ENCODE data around the gene EDDM13. TPM values are rescaled to one million over a fixed set of nuclear protein-coding genes. Genes with fewer than 3 reads are reported as not detected.

The EDDM13 gene
- total RNA-seq, 3 donors from 2014 or later (not counting 1 experiment from before 2014, with no cell fraction given), result 1.5 to 3.1 (median 2.6) TPM

DNA sequence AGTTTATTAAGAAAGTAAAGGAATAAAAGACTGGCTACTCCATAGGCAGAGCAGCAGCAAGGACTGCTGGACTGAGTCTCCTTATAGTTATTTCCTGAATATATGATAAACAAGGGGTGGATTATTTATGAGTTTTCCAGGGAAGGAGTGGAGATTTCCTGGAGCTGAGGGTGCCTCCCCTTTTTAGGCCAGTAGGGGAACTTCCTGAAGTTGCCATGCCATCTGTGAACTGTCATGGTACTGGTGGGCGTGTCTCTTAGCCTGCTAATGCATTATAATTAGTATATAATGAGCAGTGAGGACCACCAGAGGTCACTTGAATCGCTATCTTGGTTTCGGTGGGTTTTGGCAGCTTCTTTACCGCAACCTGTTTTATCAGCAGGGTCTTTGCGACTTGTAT lies 28.6 kb downstream of the EDDM13 start:
- peak overlapping the region; percentile 81 to 85 for H3K27ac Mint-ChIP-seq
- intact Hi-C loops (cut with micrococcal nuclease), result no loop called here
- no peak overlapping the region for H3K27ac ChIP-seq (ENCODE audit: low read length)
- no peak overlapping the region for H3K4me3 ChIP-seq (ENCODE audit: low read length)
- peaks cover 13 to 26% of the 10 kb centered on the region in 2 donors for H3K4me1 Mint-ChIP-seq
- no peaks in the 10 kb centered on the region for H3K9me3 ChIP-seq (ENCODE audit: control insufficient read depth, insufficient read depth, low read length)
- H3K36me3 Mint-ChIP-seq, result no peaks in the 10 kb centered on the region
- no peaks in the 10 kb centered on the region for H3K27me3 ChIP-seq (ENCODE audit: control insufficient read depth, insufficient read depth, low read length)
- H3K4me3 Mint-ChIP-seq, result peak overlapping the region; percentile 49
- 87% methylated on average over 5 of the region's 5 CpGs for WGBS (ENCODE audit: insufficient coverage)
- TF ChIP-seq, protein P1, sequence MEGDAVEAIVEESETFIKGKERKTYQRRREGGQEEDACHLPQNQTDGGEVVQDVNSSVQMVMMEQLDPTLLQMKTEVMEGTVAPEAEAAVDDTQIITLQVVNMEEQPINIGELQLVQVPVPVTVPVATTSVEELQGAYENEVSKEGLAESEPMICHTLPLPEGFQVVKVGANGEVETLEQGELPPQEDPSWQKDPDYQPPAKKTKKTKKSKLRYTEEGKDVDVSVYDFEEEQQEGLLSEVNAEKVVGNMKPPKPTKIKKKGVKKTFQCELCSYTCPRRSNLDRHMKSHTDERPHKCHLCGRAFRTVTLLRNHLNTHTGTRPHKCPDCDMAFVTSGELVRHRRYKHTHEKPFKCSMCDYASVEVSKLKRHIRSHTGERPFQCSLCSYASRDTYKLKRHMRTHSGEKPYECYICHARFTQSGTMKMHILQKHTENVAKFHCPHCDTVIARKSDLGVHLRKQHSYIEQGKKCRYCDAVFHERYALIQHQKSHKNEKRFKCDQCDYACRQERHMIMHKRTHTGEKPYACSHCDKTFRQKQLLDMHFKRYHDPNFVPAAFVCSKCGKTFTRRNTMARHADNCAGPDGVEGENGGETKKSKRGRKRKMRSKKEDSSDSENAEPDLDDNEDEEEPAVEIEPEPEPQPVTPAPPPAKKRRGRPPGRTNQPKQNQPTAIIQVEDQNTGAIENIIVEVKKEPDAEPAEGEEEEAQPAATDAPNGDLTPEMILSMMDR (IDR thresholded peaks at IDR 0.05), result no peak
- H3K9me3 Mint-ChIP-seq, result no peaks in the 10 kb centered on the region
- ATAC-seq (no peak), DNase-seq (no peak)
- peaks cover 17% of the 10 kb centered on the region for H3K4me1 ChIP-seq (ENCODE audit: control insufficient read depth, insufficient read depth, low read length)
- no peaks in the 10 kb centered on the region for H3K27me3 Mint-ChIP-seq (ENCODE audit: low read depth in 2 of 2)
- peaks cover 4% of the 10 kb centered on the region for H3K36me3 ChIP-seq (ENCODE audit: control insufficient read depth, insufficient read depth, low read length)

DNA sequence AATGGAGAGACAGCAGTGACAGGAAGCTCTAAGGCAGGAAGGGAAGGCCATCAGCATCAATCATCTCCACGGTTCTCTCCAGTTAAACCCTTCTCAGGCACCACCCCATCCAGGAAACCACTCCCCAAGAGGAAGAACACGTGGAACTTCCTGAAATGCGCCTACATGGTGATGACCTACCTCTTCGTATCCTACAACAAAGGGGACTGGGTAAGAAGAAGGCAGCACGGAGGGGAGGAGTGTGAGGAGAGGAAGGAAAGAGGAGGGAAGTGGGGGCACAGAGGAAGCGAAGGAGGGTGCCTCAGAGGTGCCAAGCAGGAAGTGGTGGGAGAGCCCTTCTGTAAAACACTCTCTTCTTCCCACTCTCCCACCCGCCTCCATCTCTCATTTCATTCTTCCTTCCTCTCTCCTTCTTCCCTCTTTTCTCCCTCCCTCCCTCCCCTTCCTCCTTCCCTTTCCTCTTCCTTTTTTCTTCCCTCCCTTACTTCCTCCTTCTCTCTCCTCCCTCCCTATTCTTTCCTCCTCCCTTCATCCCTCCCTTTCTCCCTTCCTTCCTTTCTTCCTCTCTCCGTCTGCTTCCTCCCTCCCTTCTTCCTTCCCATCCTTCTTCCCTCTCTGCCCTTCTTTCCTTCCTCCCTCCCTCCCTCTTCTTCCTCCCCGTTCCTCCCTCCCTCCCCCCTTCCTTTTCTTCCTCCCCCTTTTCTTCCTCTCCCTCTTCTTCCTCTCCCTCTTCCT lies 29.5 kb downstream of the EDDM13 start:
- no peak overlapping the region for H3K27ac ChIP-seq (ENCODE audit: low read length)

DNA sequence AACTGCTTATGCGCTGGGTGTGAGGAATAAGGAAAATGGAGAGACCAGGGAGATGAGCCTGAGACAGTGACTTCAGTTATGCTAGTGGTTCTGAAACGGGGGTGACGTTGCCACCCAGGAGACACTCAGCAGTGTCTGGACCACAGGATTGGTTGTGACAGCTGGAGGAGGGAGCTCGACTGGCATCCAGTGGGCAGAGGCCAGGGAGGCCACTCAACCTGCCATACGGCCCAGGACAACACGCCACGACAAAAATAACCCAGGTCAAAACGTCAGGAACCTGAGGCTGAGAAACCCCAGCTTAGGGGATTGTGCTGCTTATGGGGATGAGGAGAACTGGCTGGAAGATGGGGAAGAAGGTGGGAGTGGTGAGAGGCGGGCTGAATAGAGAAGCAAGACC lies 31.7 kb downstream of the EDDM13 start:
- WGBS (ENCODE audit: insufficient coverage), result 93% methylated on average over 9 of the region's 9 CpGs

More for the DNA sequence above, 29.5 kb downstream of the EDDM13 start:
- DNase-seq, result peak in 1 of 2 donors; percentile 10
- intact Hi-C loops (cut with micrococcal nuclease), result no loop called here
- TF ChIP-seq, protein P1 (IDR thresholded peaks at IDR 0.05), result no peak
- peak in 1 of 3 donors; percentile 40 for ATAC-seq
- no peaks in the 10 kb centered on the region for H3K27me3 ChIP-seq (ENCODE audit: control insufficient read depth, insufficient read depth, low read length)
- Mint-ChIP-seq H3K4me3 (peak overlapping the region; percentile 26), H3K27me3 (ENCODE audit: low read depth in 2 of 2) (no peaks in the 10 kb centered on the region), H3K36me3 (no peaks in the 10 kb centered on the region), H3K4me1 (peaks cover 13 to 26% of the 10 kb centered on the region in 2 donors), H3K9me3 (no peaks in the 10 kb centered on the region), H3K27ac (peak overlapping the region; percentile 14 to 85)
- H3K4me1 ChIP-seq (ENCODE audit: control insufficient read depth, insufficient read depth, low read length), result peaks cover 17% of the 10 kb centered on the region
- no peak overlapping the region for H3K4me3 ChIP-seq (ENCODE audit: low read length)
- H3K36me3 ChIP-seq (ENCODE audit: control insufficient read depth, insufficient read depth, low read length), result peaks cover 4% of the 10 kb centered on the region
- 44% methylated on average over 5 of the region's 9 CpGs for WGBS (ENCODE audit: insufficient coverage)
- H3K9me3 ChIP-seq (ENCODE audit: control insufficient read depth, insufficient read depth, low read length), result no peaks in the 10 kb centered on the region

More for the DNA sequence above, 31.7 kb downstream of the EDDM13 start:
- H3K4me3 ChIP-seq (ENCODE audit: low read length), result no peak overlapping the region
- H3K9me3 ChIP-seq (ENCODE audit: control insufficient read depth, insufficient read depth, low read length), result no peaks in the 10 kb centered on the region
- peaks cover 13 to 26% of the 10 kb centered on the region in 2 donors for H3K4me1 Mint-ChIP-seq
- H3K4me3 Mint-ChIP-seq, result no peak overlapping the region
- H3K27ac ChIP-seq (ENCODE audit: low read length), result no peak overlapping the region
- peak overlapping the region in 1 of 2 donors; percentile 34 for H3K27ac Mint-ChIP-seq
- H3K36me3 Mint-ChIP-seq, result no peaks in the 10 kb centered on the region
- H3K9me3 Mint-ChIP-seq, result no peaks in the 10 kb centered on the region
- TF ChIP-seq, protein P1 (IDR thresholded peaks at IDR 0.05), result no peak
- no peaks in the 10 kb centered on the region for H3K27me3 ChIP-seq (ENCODE audit: control insufficient read depth, insufficient read depth, low read length)
- no peak for ATAC-seq
- intact Hi-C loops (cut with micrococcal nuclease), result no loop called here
- peaks cover 4% of the 10 kb centered on the region for H3K36me3 ChIP-seq (ENCODE audit: control insufficient read depth, insufficient read depth, low read length)
- DNase-seq, result no peak
- H3K4me1 ChIP-seq (ENCODE audit: control insufficient read depth, insufficient read depth, low read length), result peaks cover 17% of the 10 kb centered on the region
- H3K27me3 Mint-ChIP-seq (ENCODE audit: low read depth in 2 of 2), result no peaks in the 10 kb centered on the region
